GM21360 (cell line): ENCODE data around the gene ENPEP.
"Not testable (repeated sequence)": the region's sequence is repeated elsewhere in the genome, so short reads cannot be mapped to it uniquely, and the experiment has no call there.

Experiments
- ATAC-seq: cut with Tn5 transposase; IDR thresholded peaks from one replicate; pipeline ENCODE4 v1.9.1; 2021; ENCODE audit warnings: mild to moderate bottlenecking, moderate library complexity; ENCODE audit not compliant: unreplicated experiment

The ENPEP gene

GRCh38 chr4:110484767-110485166 is 8.8 kb downstream of the ENPEP start:
- ATAC-seq, result peak; percentile 37

- no peak for ATAC-seq
Measured at GRCh38 chr4:110485452-110485851, 9.5 kb downstream of the ENPEP start.

GRCh38 chr4:110486256-110486655 is 10.3 kb downstream of the ENPEP start:
- ATAC-seq, result no peak

GRCh38 chr4:110486850-110487249 is 10.9 kb downstream of the ENPEP start:
- ATAC-seq, result not testable (repeated sequence)

GRCh38 chr4:110487873-110488272 is 11.9 kb downstream of the ENPEP start:
- ATAC-seq, result no peak

- no peak for ATAC-seq
Measured at GRCh38 chr4:110489901-110490508, 14.1 kb downstream of the ENPEP start.

- no peak for ATAC-seq
Measured at GRCh38 chr4:110492522-110492921, 16.6 kb downstream of the ENPEP start.

- ATAC-seq, result no peak
Measured at GRCh38 chr4:110493520-110493919, 17.6 kb downstream of the ENPEP start.

GRCh38 chr4:110498420-110498819 is 22.5 kb downstream of the ENPEP start:
- no peak for ATAC-seq

- no peak for ATAC-seq
Measured at GRCh38 chr4:110499126-110499525, 23.2 kb downstream of the ENPEP start.

GRCh38 chr4:110501826-110502225 is 25.9 kb downstream of the ENPEP start:
- no peak for ATAC-seq

- no peak for ATAC-seq
Measured at GRCh38 chr4:110503270-110504083, 27.5 kb downstream of the ENPEP start.

GRCh38 chr4:110504084-110504435 is 28.1 kb downstream of the ENPEP start:
- no peak for ATAC-seq

- ATAC-seq, result no peak
Measured at GRCh38 chr4:110505440-110505839, 29.5 kb downstream of the ENPEP start.

GRCh38 chr4:110508827-110509710 is 33.1 kb downstream of the ENPEP start:
- no peak for ATAC-seq

GRCh38 chr4:110510277-110510676 is 34.3 kb downstream of the ENPEP start:
- no peak for ATAC-seq

- ATAC-seq, result peak; percentile 45
Measured at GRCh38 chr4:110510955-110511544, 35.1 kb downstream of the ENPEP start.

- ATAC-seq, result no peak
Measured at GRCh38 chr4:110512901-110513300, 36.9 kb downstream of the ENPEP start.

GRCh38 chr4:110514889-110515479 is 39.0 kb downstream of the ENPEP start:
- no peak for ATAC-seq

GRCh38 chr4:110515676-110516075 is 39.7 kb downstream of the ENPEP start:
- ATAC-seq, result no peak
